ENCODE results near the gene TTLL10.

DNA sequence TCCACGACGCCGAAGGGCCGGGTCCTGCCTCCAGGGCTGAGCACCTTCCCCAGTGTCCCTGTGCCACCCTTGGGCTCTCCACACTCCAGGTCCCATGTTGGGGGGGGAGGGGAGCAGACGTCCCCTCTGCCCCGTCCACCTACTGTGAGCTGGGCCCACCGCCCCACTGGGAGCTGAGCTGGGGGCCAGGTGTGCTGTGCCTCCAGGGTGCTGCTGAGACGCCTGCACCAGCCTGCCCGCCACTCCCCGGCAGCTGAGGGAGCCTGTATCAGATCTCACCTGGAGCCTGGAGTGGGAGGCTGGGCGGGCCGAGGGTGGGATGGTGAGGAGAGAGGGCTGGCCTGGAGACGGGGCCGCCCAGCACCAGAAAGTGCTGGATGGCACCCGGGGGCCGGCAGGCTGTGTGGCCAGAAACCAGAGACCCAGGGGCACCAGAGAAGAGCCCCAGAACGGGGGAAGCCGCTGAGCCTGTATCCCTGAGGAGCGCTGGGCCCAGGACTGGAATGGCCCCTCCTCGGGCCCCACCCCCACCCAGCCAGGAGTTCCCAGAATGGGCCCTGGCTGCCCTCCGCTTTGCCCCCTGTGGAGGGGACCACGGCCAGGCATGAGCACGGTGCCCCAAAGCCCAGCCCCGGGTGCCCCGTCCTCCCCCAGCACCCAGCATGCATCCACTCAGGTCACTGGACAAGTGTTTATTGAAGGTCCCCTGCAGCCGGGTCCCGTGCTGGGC lies 29.3 kb downstream of the TTLL10 start:
- TF ChIP-seq EZH2 (IDR thresholded peaks at IDR 0.05; ENCODE audit: low read depth) (no peak), CTCF (conservative IDR thresholded peaks at IDR 0.05) (no peak)

Measured in PC-9 (cell line).